Fibroblast of pulmonary artery (primary cell): Measurements from ENCODE around the gene PPM1J.

Experiments
- DNase-seq: peaks from one replicate; pipeline ENCODE4 v3.0.0-alpha.2; 2010; ENCODE audit warnings: low read depth
- H3K4me3 ChIP-seq: replicated peaks from 2 replicates; pipeline ENCODE4 v1.5.1; 2011; ENCODE audit warnings: low read depth, mild to moderate bottlenecking, control low read depth, low read length, moderate library complexity
- CTCF ChIP-seq: IDR thresholded peaks from 2 replicates; pipeline ENCODE4 v1.5.1; 2011; ENCODE audit warnings: mild to moderate bottlenecking, control low read depth, low read length, inconsistent platforms; ENCODE audit errors: missing control alignments

The PPM1J gene

GRCh38 chr1:112715264-112716053, at the start of gene PPM1J:
PPM1J (minus strand) TSS chr1:112715332; CDS start chr1:112715301, 31 bp downstream.
- DNase-seq, result peak; percentile 95
- peak within 1 kb of the TSS; percentile 68 for H3K4me3 ChIP-seq
- no peak for TF ChIP-seq CTCF

- no peak overlapping the region for H3K4me3 ChIP-seq
- no peak for TF ChIP-seq CTCF
- DNase-seq, result peak; percentile 39
Observed at GRCh38 chr1:112762541-112763500, 47.7 kb upstream of the PPM1J start.

- no peak for TF ChIP-seq CTCF
- DNase-seq, result no peak
- H3K4me3 ChIP-seq, result no peak overlapping the region
Observed at GRCh38 chr1:112761714-112762480, 46.8 kb upstream of the PPM1J start.

- no peak overlapping the region for H3K4me3 ChIP-seq
- no peak for DNase-seq
- no peak for TF ChIP-seq CTCF
Observed at GRCh38 chr1:112759228-112759627, 44.1 kb upstream of the PPM1J start.

- no peak for TF ChIP-seq CTCF
- no peak for DNase-seq
- no peak overlapping the region for H3K4me3 ChIP-seq
Observed at GRCh38 chr1:112754116-112754628, 39.0 kb upstream of the PPM1J start.

GRCh38 chr1:112748396-112748795, 33.3 kb upstream of the PPM1J start:
- no peak overlapping the region for H3K4me3 ChIP-seq
- DNase-seq, result no peak
- TF ChIP-seq CTCF, result no peak
